Tibial nerve (tissue), 4 donors: ENCODE measurements around the gene TBL1XR1. TPM values are rescaled to one million over a fixed set of nuclear protein-coding genes. Genes with fewer than 3 reads are reported as not detected.
A peak's percentile ranks its signal among the peaks of the same experiment; 100 is the strongest.

Experiments used
- DNase-seq, 2 donors: peaks; one replicate each; pipeline ENCODE4 v3.0.0-alpha.2; 2019; ENCODE audit warnings: low spot score in 2 of 2
- H3K27ac ChIP-seq, 4 donors: fragments of 200-600 bp; sonication (generic) in 3 of 4; one replicate each; pipeline ENCODE4 v1.5.1; 2017 to 2019; ENCODE audit warnings: mild to moderate bottlenecking in 1 of 4
- H3K27me3 ChIP-seq, 2 donors: fragments of 200-600 bp; sonication (generic) in 1 of 2; one replicate each; pipeline versions ENCODE4 v1.5.1 to v1.6.0; 2017 to 2019
- H3K36me3 ChIP-seq, 3 donors: fragments of 200-600 bp; sonication (generic); one replicate each; pipeline ENCODE4 v1.5.1; 2018 to 2019
- H3K4me1 ChIP-seq, 4 donors: fragments of 200-600 bp; sonication (generic) in 3 of 4; one replicate each; pipeline ENCODE4 v1.5.1; 2017 to 2019
- H3K4me3 ChIP-seq, 4 donors: fragments of 200-600 bp; sonication (generic) in 3 of 4; one replicate each; pipeline ENCODE4 v1.5.1; 2017 to 2019; ENCODE audit warnings: mild to moderate bottlenecking in 1 of 4, moderate library complexity in 1 of 4
- H3K9me3 ChIP-seq, 4 donors: fragments of 200-600 bp; sonication (generic) in 3 of 4; one replicate each; pipeline ENCODE4 v1.5.1; 2017 to 2019
- EP300 ChIP-seq, 2 donors: sonication (generic); formaldehyde crosslinking; IDR thresholded peaks; one replicate each; pipeline ENCODE4 v1.6.1; 2017; ENCODE audit warnings: antibody characterized with exemption in 2 of 2, mild to moderate bottlenecking in 1 of 2
- POLR2A ChIP-seq, 2 donors: fragments of 450-650 bp; IDR thresholded peaks; one replicate each; pipeline ENCODE4 v1.6.1; 2017; ENCODE audit warnings: antibody characterized with exemption in 2 of 2, mild to moderate bottlenecking in 2 of 2, moderate library complexity in 2 of 2
- WGBS, 2 donors: methylation state at CpG; one replicate each; pipeline ENCODE4 v1.1.5; 2018; 5-methylcytosine and 5-hydroxymethylcytosine counted together
- total RNA-seq, 4 donors: library from RNA; depleted of rRNA; stranded (reverse); fragments of >200 nt; gene quantifications; one replicate each; pipeline ENCODE4 v1.1.0, GENCODE V29; 2016
- TF ChIP-seq, protein P1 (sequence below), 5 experiments: fragments of 200-600 bp in 3 of 5; fragments of 450-650 bp in 2 of 5; sonication (generic) in 3 of 5; IDR thresholded peaks; one replicate each; pipeline ENCODE4 v1.5.1; 2016 to 2019; ENCODE audit warnings: antibody characterized with exemption in 5 of 5, mild to moderate bottlenecking in 3 of 5, moderate library complexity in 2 of 5

TBL1XR1 gene
- total RNA-seq, 4 donors from 2014 or later = 57.1 to 66.3 (median 62.8) TPM

DNA sequence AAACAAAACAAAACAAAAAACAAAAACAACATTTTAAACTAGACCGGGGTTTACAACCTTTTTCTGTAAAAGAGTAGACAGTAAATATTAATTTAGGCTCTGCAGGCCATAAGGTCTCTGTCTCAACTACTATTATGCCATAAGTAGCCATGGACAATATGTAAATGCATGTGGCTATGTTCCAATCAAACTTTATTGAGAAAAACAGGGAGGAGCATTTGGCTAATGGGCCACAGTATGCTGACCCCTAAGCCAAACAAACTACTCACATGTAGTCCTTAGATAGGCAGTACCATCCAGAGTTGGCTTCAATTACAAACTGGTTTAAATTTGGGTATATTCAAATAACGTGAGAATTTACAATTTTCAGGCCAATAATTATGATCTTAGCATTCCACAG, 144.2 kb downstream of the TBL1XR1 start:
- 62 to 73% methylated on average over 2 of the region's 2 CpGs for WGBS, 2 donors
- H3K27ac ChIP-seq = no peak overlapping the region
- H3K27me3 ChIP-seq = no peaks in the 10 kb centered on the region
- no peak overlapping the region for H3K4me3 ChIP-seq
- peaks cover 0 to 57% (median 11%) of the 10 kb centered on the region in 4 donors for H3K4me1 ChIP-seq
- no peaks in the 10 kb centered on the region for H3K9me3 ChIP-seq
- H3K36me3 ChIP-seq = peaks cover 0 to 15% (median 0%) of the 10 kb centered on the region in 3 donors
- no peak for DNase-seq
- TF ChIP-seq EP300 (IDR thresholded peaks at IDR 0.05) = no peak
- no peak for TF ChIP-seq POLR2A (IDR thresholded peaks at IDR 0.05)
- TF ChIP-seq, protein P1, sequence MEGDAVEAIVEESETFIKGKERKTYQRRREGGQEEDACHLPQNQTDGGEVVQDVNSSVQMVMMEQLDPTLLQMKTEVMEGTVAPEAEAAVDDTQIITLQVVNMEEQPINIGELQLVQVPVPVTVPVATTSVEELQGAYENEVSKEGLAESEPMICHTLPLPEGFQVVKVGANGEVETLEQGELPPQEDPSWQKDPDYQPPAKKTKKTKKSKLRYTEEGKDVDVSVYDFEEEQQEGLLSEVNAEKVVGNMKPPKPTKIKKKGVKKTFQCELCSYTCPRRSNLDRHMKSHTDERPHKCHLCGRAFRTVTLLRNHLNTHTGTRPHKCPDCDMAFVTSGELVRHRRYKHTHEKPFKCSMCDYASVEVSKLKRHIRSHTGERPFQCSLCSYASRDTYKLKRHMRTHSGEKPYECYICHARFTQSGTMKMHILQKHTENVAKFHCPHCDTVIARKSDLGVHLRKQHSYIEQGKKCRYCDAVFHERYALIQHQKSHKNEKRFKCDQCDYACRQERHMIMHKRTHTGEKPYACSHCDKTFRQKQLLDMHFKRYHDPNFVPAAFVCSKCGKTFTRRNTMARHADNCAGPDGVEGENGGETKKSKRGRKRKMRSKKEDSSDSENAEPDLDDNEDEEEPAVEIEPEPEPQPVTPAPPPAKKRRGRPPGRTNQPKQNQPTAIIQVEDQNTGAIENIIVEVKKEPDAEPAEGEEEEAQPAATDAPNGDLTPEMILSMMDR (IDR thresholded peaks at IDR 0.05) = no peak

DNA sequence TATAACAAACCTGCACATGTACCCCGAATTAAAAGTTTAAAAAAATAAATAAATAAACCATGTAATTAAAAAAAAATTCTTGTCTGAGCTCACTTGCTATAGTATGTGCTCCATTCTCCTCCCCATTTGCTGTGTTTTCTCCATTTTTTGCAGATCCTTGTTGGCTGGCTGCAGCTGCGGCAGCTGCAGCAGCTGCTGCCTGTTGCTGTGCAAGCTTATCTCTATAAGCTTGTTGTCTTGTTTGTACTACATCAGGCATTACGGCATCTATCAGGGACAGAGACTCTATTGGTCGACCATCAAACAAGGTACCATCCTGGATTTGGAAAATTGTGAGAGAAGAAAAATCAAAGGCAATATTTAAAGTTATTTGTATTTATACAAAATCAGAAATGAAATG, 145.9 kb downstream of the TBL1XR1 start:
- WGBS, 2 donors = 75 to 78% methylated on average over 4 of the region's 4 CpGs
- TF ChIP-seq POLR2A (IDR thresholded peaks at IDR 0.05) = no peak
- TF ChIP-seq, protein P1 (IDR thresholded peaks at IDR 0.05) = no peak
- TF ChIP-seq EP300 (IDR thresholded peaks at IDR 0.05) = no peak
- Histone ChIP-seq H3K4me1 (peaks cover 0 to 46% (median 9%) of the 10 kb centered on the region in 4 donors), H3K36me3 (peaks cover 0 to 31% (median 0%) of the 10 kb centered on the region in 3 donors), H3K9me3 (no peaks in the 10 kb centered on the region), H3K4me3 (no peak overlapping the region), H3K27me3 (no peaks in the 10 kb centered on the region), H3K27ac (no peak overlapping the region)
- no peak for DNase-seq

DNA sequence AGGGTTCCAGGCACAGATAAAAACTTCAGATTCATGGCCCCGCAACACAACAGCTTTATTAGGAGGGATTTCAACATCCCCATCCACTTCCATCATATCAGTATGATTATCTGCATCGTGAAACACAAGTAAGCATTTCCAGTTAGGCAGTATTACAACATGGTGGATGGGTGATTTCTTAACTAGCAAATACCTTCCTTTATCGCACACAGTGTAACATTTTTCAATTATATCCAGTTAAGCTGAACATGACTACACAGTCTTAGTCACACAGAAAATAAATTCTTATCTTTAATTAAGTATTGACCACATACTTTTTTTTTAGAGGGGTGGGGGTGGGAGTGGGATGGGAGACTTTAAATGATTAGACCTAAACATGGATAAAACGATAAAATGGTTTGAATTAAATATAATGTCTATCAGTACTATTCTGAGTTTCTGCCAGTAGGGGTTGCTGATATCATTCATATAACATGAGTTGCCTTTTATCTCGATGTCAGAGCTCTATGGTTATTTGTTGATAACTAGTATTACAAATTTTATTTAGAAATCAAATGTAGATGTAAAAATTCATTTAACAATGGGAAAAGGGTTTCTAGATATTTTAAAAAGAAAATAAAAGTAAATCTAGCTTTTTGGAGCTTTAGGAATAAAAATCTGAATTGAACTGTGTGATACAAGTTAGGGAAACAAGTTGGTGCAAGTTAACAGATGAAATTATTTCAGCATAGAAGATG, 146.6 kb downstream of the TBL1XR1 start:
- peaks cover 0 to 38% (median 7%) of the 10 kb centered on the region in 4 donors for H3K4me1 ChIP-seq
- DNase-seq = peak in 1 of 2 donors; percentile 10
- H3K4me3 ChIP-seq = no peak overlapping the region
- no peak overlapping the region for H3K27ac ChIP-seq
- H3K36me3 ChIP-seq = peaks cover 0 to 37% (median 0%) of the 10 kb centered on the region in 3 donors
- TF ChIP-seq EP300 (IDR thresholded peaks at IDR 0.05) = no peak
- TF ChIP-seq, protein P1 (IDR thresholded peaks at IDR 0.05) = peak; percentile 41 to 71 (median 63)
- no peak for TF ChIP-seq POLR2A (IDR thresholded peaks at IDR 0.05)
- H3K9me3 ChIP-seq = no peaks in the 10 kb centered on the region
- WGBS, 2 donors = 52 to 55% methylated on average over 5 of the region's 5 CpGs
- H3K27me3 ChIP-seq = no peaks in the 10 kb centered on the region

DNA sequence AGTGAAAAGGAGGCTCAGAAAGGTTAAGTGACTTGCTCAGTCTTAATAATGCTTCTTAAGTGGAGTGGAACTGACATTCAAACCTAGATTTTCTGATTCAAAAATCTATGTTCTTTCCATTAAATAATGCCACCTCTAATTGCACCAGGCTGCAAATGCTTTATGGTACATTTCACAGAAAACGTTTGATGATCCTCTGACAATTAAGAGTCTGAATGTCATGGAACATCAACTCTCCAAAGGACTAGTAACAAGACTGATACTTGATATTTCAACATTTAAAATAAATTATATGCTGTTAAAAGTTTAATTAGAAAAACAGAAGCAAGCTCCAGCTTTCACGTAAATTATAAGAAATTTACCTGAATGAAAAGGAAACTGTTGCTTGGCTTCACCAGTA, 151.5 kb downstream of the TBL1XR1 start:
- Histone ChIP-seq H3K9me3 (peaks cover 0 to 8% (median 0%) of the 10 kb centered on the region in 4 donors), H3K27ac (no peak overlapping the region), H3K4me3 (no peak overlapping the region), H3K4me1 (peaks cover 0 to 30% (median 8%) of the 10 kb centered on the region in 4 donors), H3K36me3 (peaks cover 0 to 69% (median 0%) of the 10 kb centered on the region in 3 donors), H3K27me3 (no peaks in the 10 kb centered on the region)
- TF ChIP-seq, protein P1 (IDR thresholded peaks at IDR 0.05) = no peak
- TF ChIP-seq POLR2A (IDR thresholded peaks at IDR 0.05) = no peak
- TF ChIP-seq EP300 (IDR thresholded peaks at IDR 0.05) = no peak
- DNase-seq = no peak
- WGBS, 2 donors = 84 to 90% methylated on average over 2 of the region's 2 CpGs

DNA sequence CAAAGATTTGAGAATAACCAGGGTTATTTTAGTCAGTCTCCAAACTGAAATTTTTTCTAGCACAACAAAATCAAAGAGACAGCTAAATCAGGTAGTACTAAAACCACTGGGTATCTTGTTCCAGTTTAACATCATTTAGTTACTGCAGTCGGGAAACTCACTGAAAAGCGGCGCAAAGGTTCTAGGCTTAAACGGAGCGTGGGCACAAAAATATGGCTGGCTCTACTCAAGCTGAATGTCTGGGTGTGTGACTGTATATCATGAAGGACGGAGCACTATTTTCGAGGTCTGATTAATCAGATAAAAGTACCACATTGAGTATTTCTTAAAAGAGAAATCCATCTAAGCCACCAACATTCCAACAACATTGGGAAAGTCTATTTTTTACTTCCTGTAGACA, 152.1 kb downstream of the TBL1XR1 start:
- H3K27me3 ChIP-seq = no peaks in the 10 kb centered on the region
- peaks cover 0 to 69% (median 0%) of the 10 kb centered on the region in 3 donors for H3K36me3 ChIP-seq
- H3K4me3 ChIP-seq = no peak overlapping the region
- H3K9me3 ChIP-seq = peaks cover 0 to 8% (median 0%) of the 10 kb centered on the region in 4 donors
- peaks cover 0 to 31% (median 8%) of the 10 kb centered on the region in 4 donors for H3K4me1 ChIP-seq
- WGBS, 2 donors = 96 to 98% methylated on average over 7 of the region's 7 CpGs
- H3K27ac ChIP-seq = no peak overlapping the region
- DNase-seq = no peak
- TF ChIP-seq, protein P1 (IDR thresholded peaks at IDR 0.05) = no peak
- TF ChIP-seq EP300 (IDR thresholded peaks at IDR 0.05) (no peak), POLR2A (IDR thresholded peaks at IDR 0.05) (no peak)
